ENCODE measurements around the gene SACM1L. TPM values are rescaled to one million over a fixed set of nuclear protein-coding genes. Genes with fewer than 3 reads are reported as not detected.

The SACM1L gene
- total RNA-seq, 1 experiment from 2014 or later: 31.6 TPM

DNA sequence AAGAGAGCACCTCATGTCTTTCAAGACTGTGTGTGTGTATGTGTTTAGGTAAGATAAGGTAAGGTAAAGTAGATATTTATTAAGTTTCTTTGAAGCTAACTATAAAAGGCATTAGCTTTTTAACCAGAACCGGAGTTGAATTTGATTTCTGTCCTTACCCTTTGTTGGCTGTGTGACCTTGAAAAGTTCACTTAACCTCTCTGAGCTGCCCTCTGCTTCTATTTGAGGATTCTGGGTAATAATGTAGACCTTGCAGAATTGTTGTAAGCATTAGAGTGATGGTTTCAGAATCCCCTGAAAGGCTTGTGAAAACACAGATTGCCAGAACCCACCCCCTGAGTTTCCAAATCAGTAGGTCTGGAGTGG, 21.6 kb upstream of the SACM1L start:
- H3K4me3 ChIP-seq (ENCODE audit: low read depth in 2 of 2, low read length in 2 of 2): no peak overlapping the region
- CTCF ChIA-PET: interaction anchor here (0.5 kb wide), 1 partner anchor 12 kb away, joined by 7 read pairs; no protein-coding TSS in a partner anchor
- no peak for DNase-seq (ENCODE audit: low read depth, low spot score)
- H3K27ac ChIP-seq (ENCODE audit: low read length): no peak overlapping the region
- BruUV-seq (replicated peaks): no TSS peak
- H3K27me3 ChIP-seq (ENCODE audit: control insufficient read depth, insufficient read depth, low read length): no peaks in the 10 kb centered on the region
- in situ Hi-C loops (cut with HindIII; ENCODE audit: low pct_unique_long_range_greater_than_20kb, low sequenced_read_pairs): no loop called here
- POLR2A ChIA-PET: no interaction called here
- H3K36me3 ChIP-seq (ENCODE audit: control insufficient read depth, insufficient read depth, low read length): peaks cover 19% of the 10 kb centered on the region
- no peak for ATAC-seq
- H3K9me3 ChIP-seq (ENCODE audit: control insufficient read depth, insufficient read depth, low read depth, low read length): no peaks in the 10 kb centered on the region
- peaks cover 7% of the 10 kb centered on the region for H3K4me1 ChIP-seq (ENCODE audit: control insufficient read depth, insufficient read depth, low read length)
- no peak for TF ChIP-seq POLR2AphosphoS5 (IDR thresholded peaks at IDR 0.05; ENCODE audit: low read depth, low read length)
- TF ChIP-seq, protein P1, sequence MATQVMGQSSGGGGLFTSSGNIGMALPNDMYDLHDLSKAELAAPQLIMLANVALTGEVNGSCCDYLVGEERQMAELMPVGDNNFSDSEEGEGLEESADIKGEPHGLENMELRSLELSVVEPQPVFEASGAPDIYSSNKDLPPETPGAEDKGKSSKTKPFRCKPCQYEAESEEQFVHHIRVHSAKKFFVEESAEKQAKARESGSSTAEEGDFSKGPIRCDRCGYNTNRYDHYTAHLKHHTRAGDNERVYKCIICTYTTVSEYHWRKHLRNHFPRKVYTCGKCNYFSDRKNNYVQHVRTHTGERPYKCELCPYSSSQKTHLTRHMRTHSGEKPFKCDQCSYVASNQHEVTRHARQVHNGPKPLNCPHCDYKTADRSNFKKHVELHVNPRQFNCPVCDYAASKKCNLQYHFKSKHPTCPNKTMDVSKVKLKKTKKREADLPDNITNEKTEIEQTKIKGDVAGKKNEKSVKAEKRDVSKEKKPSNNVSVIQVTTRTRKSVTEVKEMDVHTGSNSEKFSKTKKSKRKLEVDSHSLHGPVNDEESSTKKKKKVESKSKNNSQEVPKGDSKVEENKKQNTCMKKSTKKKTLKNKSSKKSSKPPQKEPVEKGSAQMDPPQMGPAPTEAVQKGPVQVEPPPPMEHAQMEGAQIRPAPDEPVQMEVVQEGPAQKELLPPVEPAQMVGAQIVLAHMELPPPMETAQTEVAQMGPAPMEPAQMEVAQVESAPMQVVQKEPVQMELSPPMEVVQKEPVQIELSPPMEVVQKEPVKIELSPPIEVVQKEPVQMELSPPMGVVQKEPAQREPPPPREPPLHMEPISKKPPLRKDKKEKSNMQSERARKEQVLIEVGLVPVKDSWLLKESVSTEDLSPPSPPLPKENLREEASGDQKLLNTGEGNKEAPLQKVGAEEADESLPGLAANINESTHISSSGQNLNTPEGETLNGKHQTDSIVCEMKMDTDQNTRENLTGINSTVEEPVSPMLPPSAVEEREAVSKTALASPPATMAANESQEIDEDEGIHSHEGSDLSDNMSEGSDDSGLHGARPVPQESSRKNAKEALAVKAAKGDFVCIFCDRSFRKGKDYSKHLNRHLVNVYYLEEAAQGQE (IDR thresholded peaks at IDR 0.05; ENCODE audit: insufficient read depth in 1 of 2, low read depth in 2 of 2, low read length in 1 of 2): no peak
- no peak for TF ChIP-seq TCF7L2 (IDR thresholded peaks at IDR 0.05; ENCODE audit: low read depth, low read length)
- TF ChIP-seq SIN3A (IDR thresholded peaks at IDR 0.05; ENCODE audit: borderline replicate concordance, insufficient read depth, low read depth, low read length): no peak
- TF ChIP-seq, protein P2, sequence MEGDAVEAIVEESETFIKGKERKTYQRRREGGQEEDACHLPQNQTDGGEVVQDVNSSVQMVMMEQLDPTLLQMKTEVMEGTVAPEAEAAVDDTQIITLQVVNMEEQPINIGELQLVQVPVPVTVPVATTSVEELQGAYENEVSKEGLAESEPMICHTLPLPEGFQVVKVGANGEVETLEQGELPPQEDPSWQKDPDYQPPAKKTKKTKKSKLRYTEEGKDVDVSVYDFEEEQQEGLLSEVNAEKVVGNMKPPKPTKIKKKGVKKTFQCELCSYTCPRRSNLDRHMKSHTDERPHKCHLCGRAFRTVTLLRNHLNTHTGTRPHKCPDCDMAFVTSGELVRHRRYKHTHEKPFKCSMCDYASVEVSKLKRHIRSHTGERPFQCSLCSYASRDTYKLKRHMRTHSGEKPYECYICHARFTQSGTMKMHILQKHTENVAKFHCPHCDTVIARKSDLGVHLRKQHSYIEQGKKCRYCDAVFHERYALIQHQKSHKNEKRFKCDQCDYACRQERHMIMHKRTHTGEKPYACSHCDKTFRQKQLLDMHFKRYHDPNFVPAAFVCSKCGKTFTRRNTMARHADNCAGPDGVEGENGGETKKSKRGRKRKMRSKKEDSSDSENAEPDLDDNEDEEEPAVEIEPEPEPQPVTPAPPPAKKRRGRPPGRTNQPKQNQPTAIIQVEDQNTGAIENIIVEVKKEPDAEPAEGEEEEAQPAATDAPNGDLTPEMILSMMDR (IDR thresholded peaks at IDR 0.05): no peak
- intact Hi-C loops (cut with micrococcal nuclease; ENCODE audit: unreplicated experiment): loop anchor here (10.0 kb wide), 1 partner anchor 633 kb away; no protein-coding TSS in a partner anchor

DNA sequence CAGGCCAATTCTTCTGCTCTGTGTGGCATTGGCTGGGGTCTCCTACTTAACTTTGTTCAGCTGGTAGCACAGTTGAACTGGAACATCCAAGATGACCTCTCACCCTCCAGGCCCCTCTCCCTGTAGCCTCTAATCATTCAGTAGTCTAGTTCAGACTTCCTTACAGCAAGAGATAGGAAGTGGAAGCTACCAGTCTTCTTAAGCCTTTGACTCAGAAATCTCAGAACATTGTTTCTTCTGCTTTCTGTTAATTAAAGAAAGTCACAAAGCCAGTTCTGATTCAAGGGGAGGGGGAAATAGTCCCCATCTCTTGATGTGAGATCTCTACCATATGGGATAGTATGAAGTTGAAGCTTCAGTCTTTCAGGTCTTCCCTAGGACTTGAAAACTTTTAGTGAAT, 18.8 kb upstream of the SACM1L start:
- H3K36me3 ChIP-seq (ENCODE audit: control insufficient read depth, insufficient read depth, low read length): peaks cover 19% of the 10 kb centered on the region
- H3K27ac ChIP-seq (ENCODE audit: low read length): no peak overlapping the region
- BruUV-seq (replicated peaks): no TSS peak
- H3K9me3 ChIP-seq (ENCODE audit: control insufficient read depth, insufficient read depth, low read depth, low read length): no peaks in the 10 kb centered on the region
- TF ChIP-seq, protein P1 (IDR thresholded peaks at IDR 0.05; ENCODE audit: insufficient read depth in 1 of 2, low read depth in 2 of 2, low read length in 1 of 2): no peak
- no peak for TF ChIP-seq POLR2AphosphoS5 (IDR thresholded peaks at IDR 0.05; ENCODE audit: low read depth, low read length)
- TF ChIP-seq, protein P2 (IDR thresholded peaks at IDR 0.05): no peak
- no peak for TF ChIP-seq SIN3A (IDR thresholded peaks at IDR 0.05; ENCODE audit: borderline replicate concordance, insufficient read depth, low read depth, low read length)
- TF ChIP-seq TCF7L2 (IDR thresholded peaks at IDR 0.05; ENCODE audit: low read depth, low read length): no peak
- H3K4me3 ChIP-seq (ENCODE audit: low read depth in 2 of 2, low read length in 2 of 2): no peak overlapping the region
- no peak for ATAC-seq
- DNase-seq (ENCODE audit: low read depth, low spot score): no peak
- no peaks in the 10 kb centered on the region; the same call in 1 of the 2 replicates for H3K4me1 ChIP-seq (ENCODE audit: control insufficient read depth, insufficient read depth, low read length)
- intact Hi-C loops (cut with micrococcal nuclease; ENCODE audit: unreplicated experiment): no loop called here
- H3K27me3 ChIP-seq (ENCODE audit: control insufficient read depth, insufficient read depth, low read length): no peaks in the 10 kb centered on the region
- POLR2A ChIA-PET: no interaction called here
- in situ Hi-C loops (cut with HindIII; ENCODE audit: low pct_unique_long_range_greater_than_20kb, low sequenced_read_pairs): no loop called here
- CTCF ChIA-PET: no interaction called here

Data from Panc1 (cell line).